Right lobe of liver (tissue), 6 donors: Measurements from ENCODE around the gene SLC25A42. TPM values are rescaled to one million over a fixed set of nuclear protein-coding genes. Genes with fewer than 3 reads are reported as not detected.

Experiments
- ATAC-seq, 4 donors: fragments of 200-7000 bp; cut with Tn5 transposase; one replicate each; pipeline ENCODE4 v1.9.1; 2020; ENCODE audit warnings: mild to moderate bottlenecking in 4 of 4, moderate library complexity in 4 of 4
- DNase-seq, 3 donors: peaks; one replicate each; pipeline ENCODE4 v3.0.0-alpha.2; 2020
- H3K27ac ChIP-seq, 3 donors: fragments of 200-600 bp; one replicate each; pipeline ENCODE4 v1.8.0; 2022
- H3K27me3 ChIP-seq, 2 donors: fragments of 200-600 bp; one replicate each; pipeline ENCODE4 v1.8.0; 2022
- H3K36me3 ChIP-seq, 4 donors: fragments of 200-600 bp; sonication (generic) in 1 of 4; one replicate each; pipeline versions ENCODE4 v1.5.1 to v1.8.0; 2017 to 2022; ENCODE audit warnings: control low read depth in 1 of 4
- H3K4me1 ChIP-seq, 4 donors: fragments of 200-600 bp; sonication (generic) in 1 of 4; one replicate each; pipeline versions ENCODE4 v1.5.1 to v1.8.0; 2017 to 2022; ENCODE audit warnings: control low read depth in 1 of 4
- H3K4me3 ChIP-seq, 3 donors: fragments of 200-600 bp; one replicate each; pipeline ENCODE4 v1.8.0; 2022
- H3K9me3 ChIP-seq, 4 donors: fragments of 200-600 bp; sonication (generic) in 1 of 4; one replicate each; pipeline versions ENCODE4 v1.5.1 to v1.8.0; 2017 to 2022; ENCODE audit warnings: control low read depth in 1 of 4
- POLR2A ChIP-seq: fragments of 450-650 bp; IDR thresholded peaks from one replicate; pipeline ENCODE4 v1.6.1; 2017; ENCODE audit warnings: antibody characterized with exemption, mild to moderate bottlenecking
- WGBS: methylation state at CpG from one replicate; pipeline ENCODE4 v1.1.6; 2018; ENCODE audit warnings: low coverage, low lambda C conversion rate; ENCODE audit not compliant: insufficient coverage; ENCODE audit errors: missing lambda C conversion rate; 5-methylcytosine and 5-hydroxymethylcytosine counted together
- intact Hi-C, 2 donors: fragments of 100-400 bp; cut with DNase I; formaldehyde crosslinking; loops; one replicate each; pipeline versions ENCODE4 v1.11.2 to v1.14.1; 2022
- total RNA-seq, 6 experiments: library from RNA; depleted of rRNA in 2 of 6; stranded (reverse); fragments of >200 nt in 2 of 6; fragmentation: NEBNext Ultra II Directional in 3 of 6; extraction: Animal tissue kit (Norgen Biotek cat#: 25700) in 3 of 6; gene quantifications; one replicate each; pipeline versions ENCODE4 v1.1.0 to v1.2.4, GENCODE V29; 2016 to 2023
- TF ChIP-seq, protein P1 (sequence below), 4 donors: fragments of 200-600 bp in 3 of 4; fragments of 450-650 bp in 1 of 4; IDR thresholded peaks; one replicate each; pipeline versions ENCODE4 v1.5.1 to v1.8.0; 2016 to 2022; ENCODE audit warnings: antibody characterized with exemption in 4 of 4, mild to moderate bottlenecking in 2 of 4
- donor health status: DM: no; HTN: yes; CAD: no.
- donor health status: DM: no; HTN: no; CAD: no.
- donor health status: DM: no; HTN: no; CAD: no.
- donor health status: DM: no; HTN: yes; CAD: no.
- donor health status: DM: no; HTN: yes; CAD: no.

SLC25A42 gene
- total RNA-seq, 6 experiments from 2014 or later: 20.7 to 80.7 (median 69.7) TPM

DNA sequence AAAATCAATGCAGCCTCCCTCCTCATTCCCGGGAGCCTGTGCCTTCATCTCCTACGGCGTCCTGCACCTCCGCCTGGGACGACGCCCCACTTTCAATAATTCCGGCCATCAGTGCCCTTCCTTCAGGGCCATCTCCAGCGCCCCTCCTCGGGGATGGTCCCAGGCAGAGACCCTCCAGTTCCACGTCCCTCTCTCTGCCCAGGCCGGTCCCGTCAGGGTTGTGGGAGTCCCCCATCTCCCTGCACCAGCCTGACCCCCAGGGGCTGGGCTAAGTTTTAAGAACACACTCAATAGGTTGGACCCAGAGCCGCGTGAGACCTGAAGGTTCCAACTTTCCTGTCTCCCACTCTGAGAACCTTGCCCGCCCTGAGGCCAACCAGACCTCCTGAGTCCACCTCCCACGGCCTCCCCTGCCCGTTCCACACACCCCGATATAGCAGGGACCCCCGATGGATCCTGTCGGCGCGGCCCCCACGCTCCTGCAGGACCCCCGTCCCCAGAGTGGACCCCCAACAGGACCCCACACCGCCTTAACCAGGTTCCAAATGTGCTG is 73.8 kb downstream of the SLC25A42 start:
- no peak for TF ChIP-seq POLR2A
- TF ChIP-seq, protein P1, sequence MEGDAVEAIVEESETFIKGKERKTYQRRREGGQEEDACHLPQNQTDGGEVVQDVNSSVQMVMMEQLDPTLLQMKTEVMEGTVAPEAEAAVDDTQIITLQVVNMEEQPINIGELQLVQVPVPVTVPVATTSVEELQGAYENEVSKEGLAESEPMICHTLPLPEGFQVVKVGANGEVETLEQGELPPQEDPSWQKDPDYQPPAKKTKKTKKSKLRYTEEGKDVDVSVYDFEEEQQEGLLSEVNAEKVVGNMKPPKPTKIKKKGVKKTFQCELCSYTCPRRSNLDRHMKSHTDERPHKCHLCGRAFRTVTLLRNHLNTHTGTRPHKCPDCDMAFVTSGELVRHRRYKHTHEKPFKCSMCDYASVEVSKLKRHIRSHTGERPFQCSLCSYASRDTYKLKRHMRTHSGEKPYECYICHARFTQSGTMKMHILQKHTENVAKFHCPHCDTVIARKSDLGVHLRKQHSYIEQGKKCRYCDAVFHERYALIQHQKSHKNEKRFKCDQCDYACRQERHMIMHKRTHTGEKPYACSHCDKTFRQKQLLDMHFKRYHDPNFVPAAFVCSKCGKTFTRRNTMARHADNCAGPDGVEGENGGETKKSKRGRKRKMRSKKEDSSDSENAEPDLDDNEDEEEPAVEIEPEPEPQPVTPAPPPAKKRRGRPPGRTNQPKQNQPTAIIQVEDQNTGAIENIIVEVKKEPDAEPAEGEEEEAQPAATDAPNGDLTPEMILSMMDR (IDR thresholded peaks at IDR 0.05): no peak
- 37% methylated on average over 15 of the region's 25 CpGs for WGBS
- no peaks in the 10 kb centered on the region for H3K9me3 ChIP-seq
- intact Hi-C loops: no loop called here
- DNase-seq (peak in 1 of 3 donors; percentile 52), ATAC-seq (peak in 3 of 4 donors; percentile 3 to 10 (median 7))
- H3K27ac ChIP-seq: peak overlapping the region; percentile 49 to 74 (median 71)
- H3K36me3 ChIP-seq: no peaks in the 10 kb centered on the region
- H3K4me3 ChIP-seq: peak overlapping the region; percentile 68 to 77 (median 70)
- peaks cover 0 to 14% (median 3%) of the 10 kb centered on the region in 4 donors for H3K4me1 ChIP-seq
- no peaks in the 10 kb centered on the region for H3K27me3 ChIP-seq

DNA sequence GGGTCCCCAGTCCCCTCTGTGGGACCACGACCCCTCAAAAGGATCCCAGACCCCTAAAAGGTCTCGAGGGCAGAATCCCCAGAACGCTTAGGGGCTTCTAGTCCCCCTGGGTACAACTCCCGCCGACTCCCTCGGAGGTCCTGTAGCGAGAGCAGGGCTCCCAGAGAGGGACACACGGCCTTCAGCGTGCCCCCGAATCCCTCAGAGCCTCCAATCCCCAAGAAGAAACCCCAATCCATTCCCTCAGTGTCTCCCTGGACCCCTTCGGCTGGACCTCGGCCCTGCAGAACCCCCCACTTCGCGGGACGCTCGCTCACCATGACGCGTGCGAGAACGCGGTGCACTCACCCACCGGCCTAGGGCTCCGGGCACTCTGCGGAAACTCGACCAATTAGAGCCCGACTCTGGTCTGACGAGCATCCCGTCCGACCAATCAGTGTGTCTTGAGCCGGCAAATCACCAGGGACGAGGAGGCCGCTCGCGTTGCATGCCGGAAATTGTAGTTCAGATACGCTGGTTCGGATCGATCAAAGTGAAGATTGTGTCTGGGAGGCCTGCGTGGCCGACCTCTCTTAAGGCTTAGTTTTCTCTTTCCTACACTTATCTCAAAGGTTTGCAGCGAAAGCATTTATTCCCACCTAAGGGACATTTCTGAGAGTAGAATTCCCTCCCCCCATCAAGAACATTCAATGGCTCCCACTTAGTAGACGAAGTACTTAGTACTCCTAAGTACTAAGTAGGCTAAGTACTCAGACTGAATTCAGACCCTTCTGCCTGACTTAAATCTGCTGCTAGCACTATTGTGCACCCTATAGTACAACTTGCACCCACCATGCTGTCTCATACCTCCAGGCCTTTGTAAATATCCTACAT is 74.6 kb downstream of the SLC25A42 start, which contains the start of gene TMEM161A:
Gene TMEM161A, minus strand, starts transcription at position 370 of the 873 bp plus-strand sequence. Its CDS starts 50 bp downstream, at position 320.
- DNase-seq: peak; percentile 96 to 99 (median 99)
- Histone ChIP-seq H3K4me3 (peak within 1 kb of the TSS; percentile 68 to 77 (median 70)), H3K27ac (peak within 1 kb of the TSS; percentile 49 to 74 (median 71)), H3K4me1 (peaks cover 0 to 14% (median 3%) of the 10 kb centered on the region in 4 donors), H3K9me3 (no peaks in the 10 kb centered on the region), H3K27me3 (no peaks in the 10 kb centered on the region), H3K36me3 (no peaks in the 10 kb centered on the region)
- ATAC-seq: peak; percentile 97 to 98 (median 98)
- TF ChIP-seq, protein P1 (IDR thresholded peaks at IDR 0.05): no peak
- TF ChIP-seq POLR2A: peak; percentile 63
- intact Hi-C loops: no loop called here
- WGBS: 3% methylated on average over 33 of the region's 42 CpGs

DNA sequence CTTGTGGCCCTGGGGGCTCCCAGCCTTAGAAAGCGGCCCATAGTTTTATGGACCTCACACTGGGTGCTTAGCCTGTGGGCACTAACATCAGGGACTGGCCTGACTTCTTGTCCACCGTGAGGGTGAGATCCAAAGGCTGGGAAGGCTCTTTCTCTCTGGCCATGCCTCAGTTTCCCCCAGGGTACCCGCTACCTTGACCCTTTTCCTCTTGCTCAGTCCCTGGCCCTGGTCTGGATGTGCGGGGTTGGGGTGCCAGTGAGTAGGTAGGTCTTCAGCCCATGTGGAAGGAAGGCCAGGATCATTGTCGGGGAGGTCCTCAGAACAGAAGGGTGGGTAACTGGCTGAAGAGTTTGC is 76.1 kb downstream of the SLC25A42 start:
- DNase-seq (no peak), ATAC-seq (no peak)
- no peak for TF ChIP-seq POLR2A
- TF ChIP-seq, protein P1 (IDR thresholded peaks at IDR 0.05): no peak
- peaks cover 0 to 12% (median 3%) of the 10 kb centered on the region in 4 donors for H3K4me1 ChIP-seq
- no peak overlapping the region for H3K27ac ChIP-seq
- no peaks in the 10 kb centered on the region for H3K36me3 ChIP-seq
- no peak overlapping the region for H3K4me3 ChIP-seq
- no peaks in the 10 kb centered on the region for H3K27me3 ChIP-seq
- intact Hi-C loops: no loop called here
- no peaks in the 10 kb centered on the region for H3K9me3 ChIP-seq
- 6% methylated on average over 2 of the region's 5 CpGs for WGBS

DNA sequence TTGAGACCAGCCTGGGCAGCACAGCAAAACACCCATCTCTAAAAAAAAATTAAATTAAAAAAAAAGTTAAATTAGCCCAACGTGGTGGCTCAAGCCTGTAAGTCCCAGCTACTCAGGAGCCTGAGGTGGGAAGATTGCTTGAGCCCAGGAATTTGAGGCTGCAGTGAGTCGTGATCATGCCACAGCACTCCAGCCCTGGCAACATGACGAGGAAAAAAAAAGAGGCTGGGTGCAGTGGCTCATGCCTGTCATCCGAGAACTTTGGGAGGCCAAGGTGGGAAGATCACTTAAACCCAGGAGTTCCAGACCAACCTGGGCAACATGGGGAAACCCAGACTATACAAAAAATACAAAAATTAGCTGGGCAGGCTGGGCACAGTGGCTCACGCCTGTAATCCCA is 76.7 kb downstream of the SLC25A42 start:
- no peak for DNase-seq
- Histone ChIP-seq H3K9me3 (no peaks in the 10 kb centered on the region), H3K4me3 (no peak overlapping the region), H3K4me1 (peaks cover 0 to 10% (median 3%) of the 10 kb centered on the region in 4 donors), H3K36me3 (no peaks in the 10 kb centered on the region), H3K27ac (no peak overlapping the region), H3K27me3 (no peaks in the 10 kb centered on the region)
- no peak for ATAC-seq
- TF ChIP-seq, protein P1 (IDR thresholded peaks at IDR 0.05): no peak
- no peak for TF ChIP-seq POLR2A
- 64% methylated on average over 4 of the region's 5 CpGs for WGBS
- intact Hi-C loops: no loop called here
